ENCODE measurements around the gene XXYLT1.

XXYLT1 gene

GRCh38 chr3:195036574-195036973 is 234.4 kb downstream of the XXYLT1 start:
- no peak for DNase-seq

- no peak for DNase-seq
Measured at GRCh38 chr3:195036203-195036505, 234.8 kb downstream of the XXYLT1 start.

- DNase-seq = no peak
Measured at GRCh38 chr3:195035345-195036202, 235.4 kb downstream of the XXYLT1 start.

GRCh38 chr3:195034541-195034940 is 236.4 kb downstream of the XXYLT1 start:
- DNase-seq = no peak

GRCh38 chr3:195034101-195034500 is 236.9 kb downstream of the XXYLT1 start:
- no peak for DNase-seq

- DNase-seq = peak; percentile 50
Measured at GRCh38 chr3:195033531-195034091, 237.3 kb downstream of the XXYLT1 start.

- no peak for DNase-seq
Measured at GRCh38 chr3:195032955-195033354, 238.0 kb downstream of the XXYLT1 start.

- DNase-seq = no peak
Measured at GRCh38 chr3:195032106-195032759, 238.7 kb downstream of the XXYLT1 start.

- no peak for DNase-seq
Measured at GRCh38 chr3:195031574-195032003, 239.4 kb downstream of the XXYLT1 start.

- DNase-seq = no peak
Measured at GRCh38 chr3:195030791-195031321, 240.1 kb downstream of the XXYLT1 start.

GRCh38 chr3:195028877-195029606 is 241.9 kb downstream of the XXYLT1 start:
- DNase-seq = no peak

- no peak for DNase-seq
Measured at GRCh38 chr3:195025884-195026200, 245.1 kb downstream of the XXYLT1 start.

GRCh38 chr3:195025056-195025883 is 245.7 kb downstream of the XXYLT1 start:
- DNase-seq = no peak

GRCh38 chr3:195023989-195024388 is 247.0 kb downstream of the XXYLT1 start:
- DNase-seq = no peak

GRCh38 chr3:195023576-195023975 is 247.4 kb downstream of the XXYLT1 start:
- no peak for DNase-seq

- no peak for DNase-seq
Measured at GRCh38 chr3:195021692-195022091, 249.3 kb downstream of the XXYLT1 start.

GRCh38 chr3:195020921-195021320 is 250.0 kb downstream of the XXYLT1 start:
- no peak for DNase-seq

GRCh38 chr3:195020185-195020584 is 250.8 kb downstream of the XXYLT1 start:
- DNase-seq = no peak

GRCh38 chr3:195019335-195019734 is 251.6 kb downstream of the XXYLT1 start:
- no peak for DNase-seq
